ENCODE data around the gene VARS1. TPM values are rescaled to one million over a fixed set of nuclear protein-coding genes. Genes with fewer than 3 reads are reported as not detected.

Gene VARS1
- total and polyA plus RNA-seq, 7 donors, result 6.0 to 50.9 (median 25.0) TPM

DNA sequence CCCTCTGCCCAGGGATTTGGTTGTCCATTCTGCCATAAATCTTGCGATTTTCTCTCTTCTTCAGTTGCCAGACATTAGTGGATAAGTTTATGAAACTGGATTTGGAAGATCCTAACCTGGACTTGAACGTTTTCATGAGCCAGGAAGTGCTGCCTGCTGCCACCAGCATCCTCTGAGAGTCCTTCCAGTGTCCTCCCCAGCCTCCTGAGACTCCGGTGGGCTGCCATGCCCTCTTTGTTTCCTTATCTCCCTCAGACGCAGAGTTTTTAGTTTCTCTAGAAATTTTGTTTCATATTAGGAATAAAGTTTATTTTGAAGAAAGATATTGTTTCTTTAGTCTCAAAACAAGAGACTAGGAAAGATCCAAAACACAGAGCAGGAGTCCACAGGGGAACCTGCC is 33.2 kb downstream of the VARS1 start, which contains the start of gene SAPCD1:
Gene SAPCD1 (plus strand): TSS at position 301 of the 400 bp plus-strand sequence. CDS start 399 bp downstream, outside the sequence.
- H3K4me1 ChIP-seq, result peaks cover 0 to 10% (median 7%) of the 10 kb centered on the region in 4 donors
- intact Hi-C loops (cut with DNase I), result no loop called here
- 81 to 87% methylated on average over 4 of the region's 4 CpGs for WGBS, 2 donors
- H3K36me3 ChIP-seq, result no peaks in the 10 kb centered on the region
- H3K27ac ChIP-seq, result no peak within 1 kb of the TSS
- H3K9me3 ChIP-seq, result no peaks in the 10 kb centered on the region
- H3K27me3 ChIP-seq, result peaks cover 0 to 14% (median 3%) of the 10 kb centered on the region in 3 donors
- TF ChIP-seq EP300 (IDR thresholded peaks at IDR 0.05) (no peak), POLR2AphosphoS5 (IDR thresholded peaks at IDR 0.05) (no peak), POLR2A (IDR thresholded peaks at IDR 0.05) (no peak)
- TF ChIP-seq, protein P1, sequence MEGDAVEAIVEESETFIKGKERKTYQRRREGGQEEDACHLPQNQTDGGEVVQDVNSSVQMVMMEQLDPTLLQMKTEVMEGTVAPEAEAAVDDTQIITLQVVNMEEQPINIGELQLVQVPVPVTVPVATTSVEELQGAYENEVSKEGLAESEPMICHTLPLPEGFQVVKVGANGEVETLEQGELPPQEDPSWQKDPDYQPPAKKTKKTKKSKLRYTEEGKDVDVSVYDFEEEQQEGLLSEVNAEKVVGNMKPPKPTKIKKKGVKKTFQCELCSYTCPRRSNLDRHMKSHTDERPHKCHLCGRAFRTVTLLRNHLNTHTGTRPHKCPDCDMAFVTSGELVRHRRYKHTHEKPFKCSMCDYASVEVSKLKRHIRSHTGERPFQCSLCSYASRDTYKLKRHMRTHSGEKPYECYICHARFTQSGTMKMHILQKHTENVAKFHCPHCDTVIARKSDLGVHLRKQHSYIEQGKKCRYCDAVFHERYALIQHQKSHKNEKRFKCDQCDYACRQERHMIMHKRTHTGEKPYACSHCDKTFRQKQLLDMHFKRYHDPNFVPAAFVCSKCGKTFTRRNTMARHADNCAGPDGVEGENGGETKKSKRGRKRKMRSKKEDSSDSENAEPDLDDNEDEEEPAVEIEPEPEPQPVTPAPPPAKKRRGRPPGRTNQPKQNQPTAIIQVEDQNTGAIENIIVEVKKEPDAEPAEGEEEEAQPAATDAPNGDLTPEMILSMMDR (IDR thresholded peaks at IDR 0.05), result no peak
- DNase-seq, result no peak
- H3K4me3 ChIP-seq, result no peak within 1 kb of the TSS

DNA sequence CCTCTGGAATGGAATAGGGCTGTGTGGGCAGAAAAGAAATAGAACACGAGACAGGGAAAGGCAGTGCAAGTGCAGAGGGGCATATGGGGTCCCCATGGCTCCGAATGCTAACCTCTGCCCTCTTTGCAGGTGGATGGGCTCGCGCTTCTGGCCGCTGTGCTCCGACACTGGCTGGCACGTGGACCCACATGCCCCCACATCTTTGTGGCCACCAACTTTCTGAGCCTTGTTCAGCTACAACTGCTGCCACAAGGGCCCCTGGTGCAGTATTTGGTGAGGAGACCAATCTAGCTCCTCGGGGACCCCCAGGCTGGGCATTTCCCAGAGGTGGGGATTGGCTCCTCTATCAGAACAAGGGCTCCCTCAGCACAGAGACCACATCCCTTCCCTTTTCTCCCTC is 34.2 kb downstream of the VARS1 start:
- WGBS, 2 donors, result 96 to 97% methylated on average over 8 of the region's 8 CpGs
- intact Hi-C loops (cut with DNase I), result no loop called here

DNA sequence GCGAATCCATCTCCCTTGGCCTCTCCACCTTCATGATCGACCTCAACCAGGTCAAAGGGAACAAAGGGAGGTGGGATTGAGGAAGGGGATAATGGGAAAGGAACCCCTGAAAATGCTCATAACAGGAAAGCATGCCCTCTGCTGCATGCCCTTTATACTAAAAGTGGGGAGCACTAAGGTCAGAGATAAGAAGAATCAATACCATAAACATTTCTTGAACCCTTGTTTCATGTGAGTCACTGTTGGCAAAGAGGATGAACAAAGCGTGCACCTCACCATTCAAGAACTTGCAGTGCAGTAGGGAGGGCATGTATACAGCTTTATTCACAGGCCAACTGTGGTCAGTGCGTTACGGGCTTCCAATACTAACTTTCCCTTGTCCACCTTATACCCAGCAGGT is 34.8 kb downstream of the VARS1 start:
- Histone ChIP-seq H3K27me3 (peaks cover 0 to 5% (median 1%) of the 10 kb centered on the region in 3 donors), H3K27ac (no peak overlapping the region), H3K4me1 (peaks cover 0 to under 1% (median 0%) of the 10 kb centered on the region in 4 donors), H3K36me3 (no peaks in the 10 kb centered on the region), H3K9me3 (no peaks in the 10 kb centered on the region), H3K4me3 (no peak overlapping the region)
- intact Hi-C loops (cut with DNase I), result no loop called here
- no peak for TF ChIP-seq EP300 (IDR thresholded peaks at IDR 0.05)
- TF ChIP-seq, protein P1 (IDR thresholded peaks at IDR 0.05), result no peak
- TF ChIP-seq POLR2AphosphoS5 (IDR thresholded peaks at IDR 0.05), result no peak
- no peak for TF ChIP-seq POLR2A (IDR thresholded peaks at IDR 0.05)
- no peak for DNase-seq
- 80 to 89% methylated on average over 5 of the region's 5 CpGs for WGBS, 2 donors

More for the DNA sequence above, 34.2 kb downstream of the VARS1 start:
- DNase-seq, result no peak
- H3K36me3 ChIP-seq, result no peaks in the 10 kb centered on the region
- no peaks in the 10 kb centered on the region for H3K9me3 ChIP-seq
- H3K4me3 ChIP-seq, result no peak overlapping the region
- no peak overlapping the region for H3K27ac ChIP-seq
- peaks cover 0 to 10% (median 3%) of the 10 kb centered on the region in 3 donors for H3K27me3 ChIP-seq
- H3K4me1 ChIP-seq, result peaks cover 0 to 6% (median 5%) of the 10 kb centered on the region in 4 donors
- no peak for TF ChIP-seq EP300 (IDR thresholded peaks at IDR 0.05)

DNA sequence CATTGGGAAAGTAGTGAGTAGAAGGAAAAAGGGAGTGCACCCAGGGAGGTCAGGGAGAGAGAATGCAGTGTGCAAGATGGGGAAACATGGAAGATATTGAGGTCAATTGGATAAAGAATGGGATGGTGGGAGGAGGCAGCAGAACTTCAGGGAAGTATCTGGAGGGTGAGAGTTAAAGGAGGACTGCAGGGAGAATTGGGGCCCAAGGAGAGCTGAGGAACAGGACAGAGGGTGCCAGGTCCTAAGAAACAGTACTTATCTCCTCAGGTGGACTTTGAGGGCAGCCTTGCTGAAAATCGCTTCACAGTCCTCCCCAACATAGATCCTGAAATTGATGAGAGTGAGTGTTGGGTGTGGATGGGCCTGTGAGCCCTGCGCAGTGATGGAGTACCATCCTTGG is 37.3 kb downstream of the VARS1 start:
- Histone ChIP-seq H3K4me1 (no peaks in the 10 kb centered on the region), H3K9me3 (no peaks in the 10 kb centered on the region), H3K27ac (no peak overlapping the region), H3K27me3 (no peaks in the 10 kb centered on the region), H3K36me3 (no peaks in the 10 kb centered on the region), H3K4me3 (no peak overlapping the region)
- no peak for DNase-seq
- TF ChIP-seq, protein P1 (IDR thresholded peaks at IDR 0.05), result no peak
- intact Hi-C loops (cut with DNase I), result no loop called here
- WGBS, 2 donors, result 97 to 98% methylated on average over 2 of the region's 2 CpGs

GRCh38 chr6:31752739-31753319 is 42.7 kb downstream of the VARS1 start:
- H3K9me3 ChIP-seq, result no peaks in the 10 kb centered on the region
- no peak for DNase-seq
- intact Hi-C loops (cut with DNase I), result no loop called here
- no peaks in the 10 kb centered on the region for H3K27me3 ChIP-seq
- no peak overlapping the region for H3K27ac ChIP-seq
- TF ChIP-seq POLR2AphosphoS5 (IDR thresholded peaks at IDR 0.05) (no peak), POLR2A (IDR thresholded peaks at IDR 0.05) (no peak)
- H3K36me3 ChIP-seq, result no peaks in the 10 kb centered on the region
- H3K4me1 ChIP-seq, result peaks cover 0 to under 1% (median 0%) of the 10 kb centered on the region in 4 donors
- WGBS, 2 donors, result 77% methylated on average over 8 of the region's 8 CpGs
- H3K4me3 ChIP-seq, result no peak overlapping the region

All from sigmoid colon (tissue), 7 donors.